SK-N-SH treated with all-trans-retinoic acid at 6 μM for 48 hours (cell line): ENCODE measurements around the gene TMEM30B.

Experiments
- ARNTL ChIP-seq: fragments of 450-650 bp; formaldehyde crosslinking; IDR thresholded peaks from 2 replicates; pipeline ENCODE4 v1.5.0; 2020; ENCODE audit warnings: low read depth, mild to moderate bottlenecking, moderate library complexity, borderline replicate concordance
- CSDC2 ChIP-seq: fragments of 250-450 bp; sonication (Bioruptor Pico); IDR thresholded peaks from 2 replicates; pipeline ENCODE4 v1.5.0; 2020; ENCODE audit warnings: mild to moderate bottlenecking, moderate library complexity
- ESRRG ChIP-seq: fragments of 250-450 bp; sonication (Bioruptor Pico); IDR thresholded peaks from 2 replicates; pipeline ENCODE4 v1.6.1; 2021; ENCODE audit warnings: mild to moderate bottlenecking
- GLIS3 ChIP-seq: fragments of 250-450 bp; sonication (Bioruptor Pico); IDR thresholded peaks from 2 replicates; pipeline ENCODE4 v1.5.0; 2020; ENCODE audit warnings: mild to moderate bottlenecking, moderate library complexity
- ISL1 ChIP-seq: fragments of 250-450 bp; sonication (Bioruptor Pico); IDR thresholded peaks from 2 replicates; pipeline ENCODE4 v2.1.2; 2022; ENCODE audit warnings: mild to moderate bottlenecking, moderate library complexity
- SNAI2 ChIP-seq: fragments of 250-450 bp; sonication (Bioruptor Pico); IDR thresholded peaks from 2 replicates; pipeline ENCODE4 v1.5.0; 2020; ENCODE audit warnings: mild to moderate bottlenecking, moderate library complexity
- ZC3H10 ChIP-seq: fragments of 250-450 bp; sonication (Bioruptor Pico); IDR thresholded peaks from 2 replicates; pipeline ENCODE4 v1.5.1; 2021; ENCODE audit warnings: mild to moderate bottlenecking, moderate library complexity
- ZFP3 ChIP-seq: fragments of 250-450 bp; sonication (Bioruptor Pico); IDR thresholded peaks from 2 replicates; pipeline ENCODE4 v1.5.0; 2020; ENCODE audit warnings: mild to moderate bottlenecking, moderate library complexity
- ZFP30 ChIP-seq: fragments of 450-650 bp; formaldehyde crosslinking; IDR thresholded peaks from 2 replicates; pipeline ENCODE4 v1.5.0; 2022; ENCODE audit warnings: mild to moderate bottlenecking, moderate library complexity
- ZNF565 ChIP-seq: fragments of 450-650 bp; formaldehyde crosslinking; conservative IDR thresholded peaks from 2 replicates; pipeline ENCODE4 v1.5.0; 2020; ENCODE audit warnings: low read depth, mild to moderate bottlenecking, moderate library complexity
- ZNF70 ChIP-seq: fragments of 450-650 bp; formaldehyde crosslinking; IDR thresholded peaks from 2 replicates; pipeline ENCODE4 v1.5.0; 2020; ENCODE audit warnings: mild to moderate bottlenecking, moderate library complexity
- ZNF8 ChIP-seq: fragments of 450-650 bp; formaldehyde crosslinking; IDR thresholded peaks from 2 replicates; pipeline ENCODE4 v1.5.0; 2020; ENCODE audit warnings: mild to moderate bottlenecking, moderate library complexity
- TF ChIP-seq, protein P1 (sequence below): fragments of 250-450 bp; sonication (Bioruptor Pico); IDR thresholded peaks from 2 replicates; pipeline ENCODE4 v1.8.0; 2020; ENCODE audit warnings: mild to moderate bottlenecking, moderate library complexity, borderline replicate concordance
- TF ChIP-seq, protein P2 (sequence below): fragments of 250-450 bp; sonication (Bioruptor Pico); IDR thresholded peaks from 2 replicates; pipeline ENCODE4 v1.5.1; 2021; ENCODE audit warnings: mild to moderate bottlenecking, moderate library complexity

DNA sequence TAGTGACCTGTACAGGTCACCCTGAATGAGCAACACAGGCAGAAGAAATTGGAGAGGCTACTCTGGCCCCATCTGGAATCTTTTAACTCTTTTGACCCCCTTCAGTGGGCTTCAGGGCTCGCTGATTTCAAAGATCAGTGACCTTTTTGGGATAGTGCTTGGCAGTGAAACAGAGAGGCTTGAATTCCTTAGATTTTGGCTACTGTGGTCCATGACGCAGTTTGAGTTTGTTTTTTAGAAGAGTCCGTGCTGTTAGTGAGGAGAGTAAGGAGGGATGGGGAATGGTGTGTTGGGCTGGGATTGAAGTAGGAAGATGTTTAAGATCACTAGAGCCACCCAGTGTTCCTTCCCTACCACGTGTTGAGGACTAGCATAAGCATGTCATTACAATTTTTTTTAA is 16.5 kb downstream of the TMEM30B start:
- TF ChIP-seq ZNF70 = no peak
- TF ChIP-seq, protein P1, sequence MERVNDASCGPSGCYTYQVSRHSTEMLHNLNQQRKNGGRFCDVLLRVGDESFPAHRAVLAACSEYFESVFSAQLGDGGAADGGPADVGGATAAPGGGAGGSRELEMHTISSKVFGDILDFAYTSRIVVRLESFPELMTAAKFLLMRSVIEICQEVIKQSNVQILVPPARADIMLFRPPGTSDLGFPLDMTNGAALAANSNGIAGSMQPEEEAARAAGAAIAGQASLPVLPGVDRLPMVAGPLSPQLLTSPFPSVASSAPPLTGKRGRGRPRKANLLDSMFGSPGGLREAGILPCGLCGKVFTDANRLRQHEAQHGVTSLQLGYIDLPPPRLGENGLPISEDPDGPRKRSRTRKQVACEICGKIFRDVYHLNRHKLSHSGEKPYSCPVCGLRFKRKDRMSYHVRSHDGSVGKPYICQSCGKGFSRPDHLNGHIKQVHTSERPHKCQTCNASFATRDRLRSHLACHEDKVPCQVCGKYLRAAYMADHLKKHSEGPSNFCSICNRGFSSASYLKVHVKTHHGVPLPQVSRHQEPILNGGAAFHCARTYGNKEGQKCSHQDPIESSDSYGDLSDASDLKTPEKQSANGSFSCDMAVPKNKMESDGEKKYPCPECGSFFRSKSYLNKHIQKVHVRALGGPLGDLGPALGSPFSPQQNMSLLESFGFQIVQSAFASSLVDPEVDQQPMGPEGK = no peak
- TF ChIP-seq ISL1 (CRISPR knock-in tag) = no peak
- no peak for TF ChIP-seq ZNF565 (CRISPR knock-in tag)
- TF ChIP-seq CSDC2 (CRISPR knock-in tag) = no peak
- no peak for TF ChIP-seq ESRRG (CRISPR knock-in tag)
- no peak for TF ChIP-seq ARNTL (CRISPR knock-in tag)
- TF ChIP-seq, protein P2, sequence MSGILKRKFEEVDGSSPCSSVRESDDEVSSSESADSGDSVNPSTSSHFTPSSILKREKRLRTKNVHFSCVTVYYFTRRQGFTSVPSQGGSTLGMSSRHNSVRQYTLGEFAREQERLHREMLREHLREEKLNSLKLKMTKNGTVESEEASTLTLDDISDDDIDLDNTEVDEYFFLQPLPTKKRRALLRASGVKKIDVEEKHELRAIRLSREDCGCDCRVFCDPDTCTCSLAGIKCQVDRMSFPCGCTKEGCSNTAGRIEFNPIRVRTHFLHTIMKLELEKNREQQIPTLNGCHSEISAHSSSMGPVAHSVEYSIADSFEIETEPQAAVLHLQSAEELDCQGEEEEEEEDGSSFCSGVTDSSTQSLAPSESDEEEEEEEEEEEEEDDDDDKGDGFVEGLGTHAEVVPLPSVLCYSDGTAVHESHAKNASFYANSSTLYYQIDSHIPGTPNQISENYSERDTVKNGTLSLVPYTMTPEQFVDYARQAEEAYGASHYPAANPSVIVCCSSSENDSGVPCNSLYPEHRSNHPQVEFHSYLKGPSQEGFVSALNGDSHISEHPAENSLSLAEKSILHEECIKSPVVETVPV (CRISPR knock-in tag) = no peak
- TF ChIP-seq GLIS3 (CRISPR knock-in tag) = no peak
- TF ChIP-seq ZFP30 (CRISPR knock-in tag) = no peak
- TF ChIP-seq SNAI2 = no peak
- TF ChIP-seq ZFP3 (CRISPR knock-in tag) = no peak
- no peak for TF ChIP-seq ZNF8
- TF ChIP-seq ZC3H10 (CRISPR knock-in tag) = no peak
